Lung (tissue), 12 donors: Measurements from ENCODE around the gene TSPEAR. TPM values are rescaled to one million over a fixed set of nuclear protein-coding genes. Genes with fewer than 3 reads are reported as not detected.

Source experiments
- ATAC-seq: fragments of 200-7000 bp; cut with Tn5 transposase; one replicate; pipeline ENCODE4 v1.9.1; 2020; ENCODE audit warnings: moderate number of reproducible peaks; ENCODE audit not compliant: insufficient read depth, low FRiP score
- DNase-seq, 3 donors: peaks; one replicate each; pipeline ENCODE4 v3.0.0-alpha.2; 2013 to 2017
- H3K27ac ChIP-seq, 2 donors: one replicate each; pipeline ENCODE4 v1.5.1; 2013; ENCODE audit warnings: mild to moderate bottlenecking in 2 of 2, moderate library complexity in 2 of 2, control low read depth in 1 of 2, inconsistent platforms in 1 of 2, low read depth in 1 of 2, low read length in 1 of 2
- H3K27me3 ChIP-seq, 3 donors: one replicate each; pipeline ENCODE4 v1.5.1; 2013; ENCODE audit warnings: low read length in 2 of 3; ENCODE audit not compliant: control insufficient read depth in 3 of 3, insufficient read depth in 3 of 3
- H3K36me3 ChIP-seq, 4 donors: one replicate each; pipeline ENCODE4 v1.5.1; 2013; ENCODE audit warnings: low read length in 4 of 4, mild to moderate bottlenecking in 1 of 4, moderate library complexity in 1 of 4; ENCODE audit not compliant: control insufficient read depth in 4 of 4, insufficient read depth in 4 of 4
- H3K4me1 ChIP-seq, 5 donors: one replicate each; pipeline ENCODE4 v1.5.1; 2013; ENCODE audit warnings: low read length in 5 of 5, mild to moderate bottlenecking in 2 of 5, moderate library complexity in 1 of 5; ENCODE audit not compliant: control insufficient read depth in 5 of 5, insufficient read depth in 5 of 5
- H3K4me3 ChIP-seq: one replicate; pipeline ENCODE4 v1.5.1; 2013; ENCODE audit warnings: mild to moderate bottlenecking, control low read depth, moderate library complexity
- H3K9ac ChIP-seq, 2 donors: one replicate each; pipeline ENCODE4 v1.5.1; 2013; ENCODE audit warnings: low read length in 2 of 2, control low read depth in 1 of 2; ENCODE audit not compliant: insufficient read depth in 1 of 2
- H3K9me3 ChIP-seq, 4 donors: one replicate each; pipeline ENCODE4 v1.5.1; 2013; ENCODE audit warnings: low read length in 3 of 4, mild to moderate bottlenecking in 1 of 4, moderate library complexity in 1 of 4; ENCODE audit not compliant: control insufficient read depth in 4 of 4, insufficient read depth in 3 of 4
- CTCF ChIP-seq: IDR thresholded peaks from 2 replicates; pipeline ENCODE4 v1.5.1; 2012; ENCODE audit warnings: mild to moderate bottlenecking; ENCODE audit errors: control extremely low read depth, extremely low read depth
- WGBS, 2 donors: extraction: QIAGEN DNeasy Blood & Tissue Kit; methylation state at CpG; one replicate each; pipeline ENCODE4 v1.1.7; 2013; 5-methylcytosine and 5-hydroxymethylcytosine counted together
- polyA plus RNA-seq, 2 donors: library from polyadenylated mRNA; stranded (reverse); fragments of 200-250 nt; gene quantifications; one replicate each; pipeline ENCODE4 v1.2.1, GENCODE V29; 2013
- total RNA-seq, 2 donors: library from RNA; depleted of rRNA in 1 of 2; stranded (reverse); fragments of >200 nt in 1 of 2; gene quantifications; one replicate each; pipeline ENCODE4 v1.2.1, GENCODE V29; 2014 to 2021
- donor health status: control.
- donor health status: control.
- donor health status: Bipolar disorder and iron deficiency.
- donor health status: healthy.
- donor health status: DM: yes; HTN: yes; CAD: no.

TSPEAR gene
- total and polyA plus RNA-seq, 4 donors, result 0.02 to 2.1 (median 0.27) TPM

- peak in 2 of 3 donors; percentile 42 to 62 for DNase-seq
- no peaks in the 10 kb centered on the region for H3K36me3 ChIP-seq
- peaks cover 0 to 2% (median under 1%) of the 10 kb centered on the region in 4 donors for H3K9me3 ChIP-seq
- no peak overlapping the region for H3K4me3 ChIP-seq
- WGBS, 2 donors, result 76 to 78% methylated on average over 11 of the region's 11 CpGs
- H3K9ac ChIP-seq, result no peak overlapping the region
- peaks cover 0 to 4% (median 0%) of the 10 kb centered on the region in 3 donors for H3K27me3 ChIP-seq
- peaks cover 0 to 6% (median 0%) of the 10 kb centered on the region in 5 donors for H3K4me1 ChIP-seq
- TF ChIP-seq CTCF, result no peak
- H3K27ac ChIP-seq, result no peak overlapping the region
- no peak for ATAC-seq
Measured at GRCh38 chr21:44752671-44753235, 41.4 kb upstream of the TSPEAR start.

- no peak overlapping the region for H3K9ac ChIP-seq
- no peak for ATAC-seq
- H3K27me3 ChIP-seq, result peaks cover 0 to 4% (median 0%) of the 10 kb centered on the region in 3 donors
- H3K27ac ChIP-seq, result no peak overlapping the region
- TF ChIP-seq CTCF, result no peak
- H3K9me3 ChIP-seq, result peaks cover 0 to 2% (median 0%) of the 10 kb centered on the region in 4 donors
- DNase-seq, result no peak
- WGBS, 2 donors, result 88 to 89% methylated on average over 34 of the region's 34 CpGs
- H3K4me1 ChIP-seq, result peaks cover 0 to 6% (median 0%) of the 10 kb centered on the region in 5 donors
- H3K4me3 ChIP-seq, result no peak overlapping the region
- H3K36me3 ChIP-seq, result no peaks in the 10 kb centered on the region
Measured at GRCh38 chr21:44751799-44752636, 40.6 kb upstream of the TSPEAR start.

- H3K27me3 ChIP-seq, result peaks cover 0 to 4% (median 0%) of the 10 kb centered on the region in 3 donors
- H3K4me3 ChIP-seq, result no peak overlapping the region
- peaks cover 0 to 2% (median 0%) of the 10 kb centered on the region in 4 donors for H3K9me3 ChIP-seq
- H3K27ac ChIP-seq, result no peak overlapping the region
- no peaks in the 10 kb centered on the region for H3K36me3 ChIP-seq
- H3K4me1 ChIP-seq, result peaks cover 0 to 6% (median 0%) of the 10 kb centered on the region in 5 donors
- TF ChIP-seq CTCF, result no peak
- no peak overlapping the region for H3K9ac ChIP-seq
- DNase-seq, result no peak
- no peak for ATAC-seq
- WGBS, 2 donors, result 75 to 84% methylated on average over 24 of the region's 24 CpGs
Measured at GRCh38 chr21:44751186-44751798, 39.9 kb upstream of the TSPEAR start.
